NCI-H69 (cell line): ENCODE results near the gene NT5C2.
"Not testable (repeated sequence)": the region's sequence is repeated elsewhere in the genome, so short reads cannot be mapped to it uniquely, and the experiment has no call there.

ENCODE experiments used
- DNase-seq: peaks from one replicate; lab custom pipeline; 2025; lab: John Stamatoyannopoulos, UW

Gene NT5C2

DNA sequence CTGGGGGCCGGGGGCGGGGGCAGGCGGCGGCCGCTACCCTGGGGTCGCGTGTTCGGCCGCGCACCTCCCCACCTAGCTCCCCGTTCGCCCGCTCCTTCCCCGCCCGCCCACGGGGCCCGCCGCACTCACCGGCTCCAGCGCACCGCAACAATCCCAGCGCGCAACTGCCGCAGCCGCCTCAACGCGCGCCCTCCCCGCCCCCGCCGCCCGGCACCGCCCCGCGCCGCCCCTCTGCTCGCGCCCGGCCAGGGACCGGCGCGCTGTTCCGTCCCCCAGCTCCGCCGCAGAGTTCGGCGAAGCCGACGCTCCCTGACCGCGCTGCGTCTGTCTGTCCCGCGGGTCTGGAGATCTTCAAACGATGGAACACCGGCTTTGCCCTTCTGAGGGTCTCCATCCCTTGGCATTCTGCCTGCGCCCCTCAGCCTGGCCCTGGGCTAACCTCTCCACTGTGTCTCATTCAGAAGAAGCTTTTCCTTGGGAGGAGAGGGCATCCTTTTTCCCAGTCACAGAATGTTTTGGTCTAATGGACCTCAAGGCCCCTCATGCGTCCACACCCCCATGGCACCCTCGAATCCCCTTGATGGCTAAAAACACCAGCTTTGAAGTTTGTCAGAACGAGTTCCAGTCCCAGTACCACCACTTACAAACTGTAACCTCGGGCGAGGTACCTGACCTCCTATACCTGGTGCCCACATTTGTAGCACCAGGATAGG is at the start of gene NT5C2:
Gene NT5C2 (minus strand): TSS at position 166 of the 713 bp plus-strand sequence. CDS start 18,314 bp downstream, outside the sequence.
- peak; percentile 80 for DNase-seq

DNA sequence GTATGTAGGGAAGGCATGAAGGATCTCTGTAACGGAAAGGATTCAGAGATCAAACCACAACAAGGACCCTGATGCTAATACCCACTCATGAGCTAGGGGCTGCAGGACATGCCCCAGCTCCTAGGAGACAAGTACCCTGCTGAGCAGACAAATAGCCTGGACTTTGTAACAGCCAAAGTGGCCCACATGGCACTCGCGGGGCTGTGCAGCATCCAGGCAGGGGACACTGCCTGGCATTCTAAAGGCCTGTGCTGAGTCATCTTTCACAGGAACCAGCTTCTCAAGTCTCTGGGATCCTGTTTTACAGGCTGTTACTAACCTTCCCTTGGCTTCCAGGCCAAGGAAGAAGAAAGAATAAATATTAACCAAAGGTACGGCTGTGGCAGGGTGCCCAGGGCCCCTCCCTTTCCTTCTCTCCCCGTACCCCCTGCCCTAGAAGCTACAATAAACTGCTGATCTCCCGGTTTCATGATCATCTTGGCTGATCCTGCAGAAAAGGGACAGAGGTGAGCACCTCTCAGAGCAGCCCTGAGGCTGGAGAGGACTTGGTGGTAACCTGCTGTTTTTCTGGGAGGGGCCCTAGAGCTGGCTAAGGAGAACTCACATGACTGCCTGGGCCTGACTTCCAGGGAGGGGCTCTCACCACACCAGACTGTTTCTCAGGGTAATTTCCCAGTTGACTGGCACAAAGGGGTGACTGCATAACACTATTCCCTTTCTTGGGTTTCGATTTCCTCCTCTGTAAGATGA is 48.4 kb upstream of the NT5C2 start:
- DNase-seq: peak; percentile 30

DNA sequence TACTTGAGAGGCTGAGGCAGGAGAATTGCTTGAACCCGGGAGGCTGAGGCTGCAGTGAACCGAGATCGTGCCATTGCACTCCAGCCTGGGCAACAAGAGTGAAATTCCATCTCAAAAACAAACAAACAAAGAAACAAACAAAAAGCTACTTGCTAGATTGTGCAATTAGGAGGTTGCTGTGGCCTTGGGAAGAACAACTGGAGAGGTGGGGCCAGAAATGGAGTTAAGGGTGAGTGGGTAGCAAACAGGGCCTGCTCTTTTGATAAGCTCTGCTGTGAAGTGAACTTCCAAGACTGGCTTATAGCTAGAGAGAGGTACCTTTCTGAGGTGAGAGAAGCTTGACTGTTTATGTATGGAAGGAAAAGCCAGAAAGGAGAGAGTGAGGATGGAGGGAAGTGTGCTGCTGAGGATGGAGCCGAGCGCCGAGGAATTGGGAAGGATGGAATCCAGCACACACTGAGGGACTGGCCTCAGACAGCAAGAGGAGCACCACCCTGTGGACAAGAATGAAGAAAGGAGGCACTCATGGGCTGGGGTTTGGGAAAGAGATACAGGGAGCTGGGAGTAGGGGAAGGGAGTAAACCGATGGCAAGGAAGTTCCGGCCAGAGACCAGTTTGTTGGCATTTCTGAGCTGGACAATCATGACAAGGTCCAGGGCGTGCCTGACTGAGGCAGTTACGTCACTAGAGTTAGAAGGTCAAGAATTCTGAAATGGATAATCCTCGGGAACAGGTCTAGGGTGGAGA is 45.6 kb upstream of the NT5C2 start:
- DNase-seq: peak; percentile 20

DNA sequence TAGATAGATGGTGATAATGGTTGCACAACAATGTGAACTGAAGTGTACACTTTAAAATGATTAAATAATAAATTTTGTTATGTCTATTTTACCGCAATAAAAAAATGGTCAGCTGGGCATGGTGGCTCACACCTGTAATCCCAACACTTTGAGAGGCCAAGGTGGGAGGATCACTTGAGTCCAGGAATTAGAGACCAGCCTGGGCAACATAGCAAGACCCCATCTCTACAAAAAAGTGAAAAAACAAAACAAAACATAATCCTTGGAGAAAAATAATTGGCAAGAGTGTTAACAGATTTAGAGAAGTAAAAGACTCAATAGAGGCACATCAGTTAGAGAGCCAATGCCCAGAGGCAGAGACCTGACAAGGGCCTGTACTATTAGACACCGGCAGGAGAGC is 42.7 kb upstream of the NT5C2 start:
- DNase-seq: no peak

DNA sequence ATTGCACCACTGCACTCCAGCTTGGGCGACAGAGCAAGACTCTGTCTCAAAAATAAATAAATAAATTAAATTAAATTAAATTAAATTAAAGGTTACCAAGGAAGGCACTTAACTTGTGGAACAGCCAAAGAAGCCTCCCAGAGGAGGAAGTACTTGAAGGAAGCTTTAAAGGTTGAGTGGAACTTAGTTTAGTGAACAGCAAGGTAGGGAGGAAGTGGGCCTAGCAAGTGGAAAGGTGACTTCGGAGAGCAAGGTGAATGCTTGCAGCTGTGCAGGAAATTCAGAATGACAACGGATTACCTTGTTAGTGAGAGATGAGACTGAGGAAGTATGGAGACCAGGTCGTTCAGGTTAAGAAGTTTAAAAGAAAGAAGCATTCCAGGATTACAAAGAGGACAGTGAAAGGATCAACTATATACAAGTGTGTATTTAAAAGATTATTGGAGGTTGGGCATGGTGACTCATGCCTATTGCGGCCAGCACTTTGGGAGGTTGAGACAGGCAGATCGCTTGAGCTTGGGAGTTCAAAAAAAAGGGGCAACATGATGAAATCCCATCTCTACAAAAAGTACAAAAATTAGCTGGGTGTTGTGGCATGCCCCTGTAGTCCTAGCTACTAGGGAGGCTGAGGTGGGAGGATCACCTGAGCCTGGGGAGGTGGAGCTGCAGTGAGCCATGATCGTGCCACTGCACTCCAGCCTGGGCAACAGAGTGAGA is 39.9 kb upstream of the NT5C2 start:
- DNase-seq: no peak

DNA sequence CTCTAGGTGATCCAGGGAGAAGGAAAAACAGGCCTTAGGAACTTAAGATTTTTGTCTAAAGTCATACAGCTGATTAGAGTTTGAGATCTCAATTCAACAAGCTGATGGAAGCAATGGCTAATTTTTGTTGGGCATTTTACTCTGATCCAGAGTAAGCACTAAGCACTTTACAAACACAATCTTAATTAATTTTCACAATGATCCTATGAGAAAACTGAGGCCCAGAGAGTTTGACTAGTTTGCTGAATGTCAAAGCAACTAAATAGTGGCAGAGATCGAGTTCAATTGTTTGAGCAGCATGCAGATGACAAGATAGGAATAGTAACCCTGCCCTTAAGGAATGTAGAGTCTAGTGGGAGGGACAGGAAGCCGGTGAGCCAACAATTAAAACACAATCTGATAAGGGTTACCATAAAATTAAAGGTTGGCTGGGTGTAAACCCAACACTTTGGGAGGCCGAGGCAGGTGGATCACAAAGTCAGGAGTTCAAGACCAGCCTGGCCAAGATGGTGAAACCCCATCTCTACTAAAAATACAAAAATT is 39.1 kb upstream of the NT5C2 start:
- no peak for DNase-seq

DNA sequence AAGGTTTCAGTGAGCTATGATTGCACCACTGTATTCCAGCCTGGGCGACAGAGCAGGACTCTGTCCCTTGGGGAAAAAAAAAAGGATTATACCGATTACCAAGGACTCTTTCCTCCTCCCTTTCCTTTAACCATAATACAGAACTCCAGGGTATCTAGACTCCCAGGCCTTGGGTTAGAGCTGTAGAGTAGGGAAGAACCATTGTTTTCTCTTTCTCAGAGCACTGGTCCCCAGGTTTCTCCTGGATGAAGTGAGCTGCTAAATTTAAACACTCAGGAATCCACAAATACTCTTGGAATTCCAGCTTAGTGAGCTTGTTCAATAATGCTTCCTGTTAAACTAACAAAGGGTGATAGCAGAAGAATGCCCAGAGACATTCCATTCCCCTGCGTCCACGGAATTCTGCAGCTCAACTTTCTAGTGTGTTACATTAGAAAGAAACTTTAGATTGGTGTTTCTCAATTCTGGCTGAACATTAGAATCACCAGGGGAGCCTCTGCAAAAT is 38.0 kb upstream of the NT5C2 start:
- DNase-seq: no peak

DNA sequence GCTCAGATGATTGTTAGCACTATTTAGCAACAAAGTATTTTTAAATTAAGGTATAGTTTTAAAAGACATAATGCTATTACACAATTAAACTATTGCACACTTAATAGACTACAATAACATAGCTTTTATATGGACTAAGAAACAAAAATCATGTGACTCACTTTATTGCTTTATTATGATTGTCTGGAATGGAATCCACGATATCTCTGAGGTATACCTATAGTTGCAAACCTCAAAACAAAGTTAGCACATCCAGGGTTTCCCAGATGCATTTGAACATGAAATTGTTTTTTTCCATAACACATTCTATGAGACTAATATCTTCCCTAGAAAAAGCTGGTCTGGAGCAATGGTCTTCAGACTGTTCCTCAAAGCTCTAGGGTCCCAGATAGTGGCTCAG is 34.3 kb upstream of the NT5C2 start:
- no peak for DNase-seq

DNA sequence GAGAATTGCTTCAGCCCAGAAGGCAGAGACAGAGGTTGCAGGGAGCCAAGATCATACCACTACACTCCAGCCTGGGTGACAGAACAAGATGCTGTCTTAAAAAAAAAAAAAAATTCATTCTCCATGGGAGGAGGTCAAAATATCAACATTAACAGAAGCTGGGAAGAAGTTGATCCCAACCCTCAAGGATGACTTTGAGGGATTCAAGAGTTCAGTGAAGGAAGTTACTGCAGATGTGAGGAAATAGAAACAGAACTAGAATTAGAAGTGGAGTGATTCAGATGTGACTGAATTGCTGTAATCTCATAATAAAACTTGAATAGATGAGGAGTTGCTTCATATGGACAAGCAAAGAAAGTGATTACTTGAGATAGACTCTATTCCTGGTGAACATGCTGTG is 32.9 kb upstream of the NT5C2 start:
- DNase-seq: no peak

DNA sequence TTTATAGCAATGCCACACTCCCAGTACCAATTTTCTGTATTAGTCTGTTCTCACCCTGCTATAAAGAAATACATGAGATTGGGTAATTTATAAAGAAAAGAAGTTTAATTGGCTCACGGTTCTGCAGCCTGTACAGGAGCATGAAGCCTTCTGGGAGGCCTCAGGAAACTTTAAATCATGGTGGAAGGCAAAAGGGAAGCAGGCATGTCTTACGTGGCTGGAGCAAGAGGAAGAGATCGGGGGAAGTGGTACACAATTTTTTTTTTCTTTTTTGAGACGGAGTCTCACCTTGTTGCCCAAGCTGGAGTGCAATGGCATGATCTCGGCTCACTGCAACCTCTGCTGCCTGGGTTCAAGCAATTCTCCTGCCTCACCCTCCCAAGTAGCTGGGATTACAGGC is 31.6 kb upstream of the NT5C2 start:
- not testable (repeated sequence) for DNase-seq

DNA sequence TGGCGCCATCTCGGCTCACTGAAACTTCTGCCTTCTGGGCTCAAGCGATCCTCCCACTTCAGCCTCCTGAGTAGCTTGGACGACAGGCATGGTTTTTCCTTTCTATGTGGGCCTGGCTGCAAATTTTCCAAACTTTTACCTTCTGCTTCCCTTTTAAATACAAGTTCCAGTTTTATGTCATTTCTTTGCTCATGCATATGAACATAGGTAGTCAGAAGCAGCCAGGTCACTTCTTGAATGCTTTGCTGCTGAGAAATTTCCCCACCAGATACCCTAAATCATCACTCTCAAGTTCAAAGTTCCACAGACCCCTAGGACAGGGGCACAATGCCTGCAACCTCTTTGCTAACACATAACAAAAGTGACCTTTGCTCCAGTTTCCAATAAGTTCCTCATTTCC is 31.1 kb upstream of the NT5C2 start:
- DNase-seq: no peak

DNA sequence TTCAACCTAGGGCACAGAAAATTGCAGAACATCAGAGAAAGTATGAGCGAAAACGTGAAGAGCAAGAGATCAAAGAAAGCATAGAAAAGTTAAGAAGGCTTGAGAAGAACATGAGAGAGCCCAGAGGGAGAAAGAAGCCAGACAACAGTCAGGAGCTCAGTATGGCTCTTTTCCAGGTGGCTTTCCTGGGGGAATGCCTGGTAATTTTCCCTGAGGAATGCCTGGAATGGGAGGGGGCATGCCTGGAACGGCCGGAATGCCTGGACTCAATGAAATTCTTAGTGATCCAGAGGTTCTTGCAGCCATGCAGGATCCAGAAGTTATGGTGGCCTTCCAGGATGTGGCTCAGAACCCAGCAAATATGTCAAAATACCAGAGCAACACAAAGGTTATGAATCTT is 23.3 kb upstream of the NT5C2 start:
- DNase-seq: not testable (repeated sequence)

DNA sequence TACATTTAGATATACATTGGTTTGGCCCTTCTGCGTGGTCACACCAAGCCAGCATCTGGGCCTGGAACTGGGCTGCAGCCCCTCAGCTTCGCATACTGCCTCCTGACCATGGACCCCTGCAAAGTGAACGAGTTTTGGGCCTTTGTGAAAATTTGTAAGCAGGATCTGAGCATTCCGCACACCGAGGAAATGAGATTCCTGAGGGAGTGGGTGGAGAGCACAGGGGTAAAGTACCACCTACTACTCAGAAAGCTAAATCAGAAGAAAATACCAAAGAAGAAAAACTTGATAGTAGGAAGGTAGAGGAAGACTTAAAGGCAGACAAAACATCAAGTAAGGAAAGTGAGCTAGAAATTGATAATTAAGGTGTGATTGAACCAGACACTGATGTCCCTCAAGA is 22.5 kb upstream of the NT5C2 start:
- DNase-seq: no peak

DNA sequence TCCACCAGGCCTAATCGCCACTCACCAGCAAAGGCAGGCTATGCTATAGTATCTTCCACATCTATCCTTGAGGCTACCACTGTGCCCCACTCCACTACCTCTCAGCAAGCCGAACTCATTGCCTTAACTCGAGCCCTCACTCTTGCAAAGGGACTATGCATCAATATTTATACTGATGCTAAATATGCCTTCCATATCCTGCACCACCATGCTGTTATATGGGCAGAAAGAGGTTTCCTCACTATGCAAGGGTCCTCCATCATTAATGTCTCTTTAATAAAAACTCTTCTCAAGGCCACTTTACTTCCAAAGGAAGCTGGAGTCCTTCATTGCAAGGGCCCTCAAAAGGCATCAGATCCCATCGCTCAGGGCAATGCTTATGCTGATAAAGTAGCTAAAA is 17.2 kb upstream of the NT5C2 start:
- DNase-seq: not testable (repeated sequence)

DNA sequence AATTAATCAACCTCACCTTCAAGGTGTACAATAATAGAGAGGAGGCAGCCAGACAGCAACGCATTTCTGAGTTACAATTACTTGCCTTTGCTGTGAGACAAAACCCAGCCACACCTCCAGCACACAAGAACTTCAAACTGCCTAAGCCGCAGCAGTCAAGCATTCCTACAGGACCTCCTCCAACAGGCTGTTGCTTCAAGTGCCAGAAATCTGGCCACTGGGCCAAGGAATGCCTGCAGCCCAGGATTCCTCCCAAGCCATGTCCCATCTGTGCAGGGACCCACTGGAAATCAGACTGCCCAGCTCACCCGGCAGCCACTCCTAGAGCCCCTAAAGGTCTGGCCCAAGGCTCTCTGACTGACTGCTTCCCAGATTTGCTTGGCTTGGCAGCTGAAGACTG is 14.6 kb upstream of the NT5C2 start:
- DNase-seq: not testable (repeated sequence)

DNA sequence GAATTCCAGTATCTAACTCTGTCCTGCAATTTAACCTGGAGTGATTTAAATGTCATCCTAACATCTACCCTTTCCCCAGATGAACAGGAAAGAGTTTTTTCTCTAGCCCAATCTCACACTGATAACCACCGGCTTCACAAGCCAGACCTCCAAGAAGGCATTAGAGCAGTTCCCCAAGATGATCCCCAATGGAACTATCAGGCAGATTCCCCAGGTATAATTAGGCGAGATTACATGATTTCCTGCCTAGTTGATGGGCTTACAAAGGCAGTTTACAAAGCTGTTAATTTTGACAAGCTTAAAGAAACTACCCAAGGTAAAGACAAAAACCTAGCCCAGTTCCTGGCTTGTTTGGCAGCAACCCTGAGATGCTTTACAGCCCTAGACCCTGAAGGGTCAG is 14.1 kb upstream of the NT5C2 start:
- DNase-seq: no peak

DNA sequence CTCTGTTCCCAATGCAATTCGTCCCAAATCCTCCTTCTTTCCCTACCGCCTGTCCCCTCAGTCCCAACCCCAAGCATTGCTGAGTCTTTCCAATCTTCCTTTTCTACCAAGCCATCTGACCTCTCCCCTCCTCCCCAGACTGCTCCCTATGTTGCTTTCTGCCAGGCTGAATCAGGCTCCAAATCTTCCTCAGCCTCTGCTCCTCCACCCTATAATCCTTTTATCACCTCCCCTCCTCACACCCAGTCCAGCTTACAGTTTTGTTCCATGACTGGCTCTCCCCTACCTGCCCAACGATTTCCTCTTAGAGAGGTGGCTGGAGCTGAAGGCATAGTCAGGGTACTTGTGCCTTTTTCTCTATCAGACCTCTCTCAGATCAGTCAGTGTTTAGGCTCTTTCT is 13.6 kb upstream of the NT5C2 start:
- not testable (repeated sequence) for DNase-seq

DNA sequence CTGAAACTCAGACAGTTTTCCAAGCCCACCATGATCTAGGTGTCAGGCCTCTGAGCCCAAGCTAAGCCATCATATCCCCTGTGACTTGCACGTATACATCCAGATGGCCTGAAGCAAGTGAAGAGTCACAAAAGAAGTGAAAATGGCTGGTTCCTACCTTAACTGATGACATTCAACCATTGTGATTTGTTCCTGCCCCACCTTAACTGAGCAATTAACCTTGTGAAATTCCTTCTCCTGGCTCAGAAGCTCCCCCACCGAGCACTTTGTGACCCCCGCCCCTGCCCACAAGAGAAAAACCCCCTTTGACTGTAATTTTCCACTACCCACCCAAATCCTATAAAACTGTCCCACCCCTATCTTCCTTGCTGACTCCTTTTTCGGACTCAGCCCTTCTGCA is 12.3 kb upstream of the NT5C2 start:
- DNase-seq: not testable (repeated sequence)

DNA sequence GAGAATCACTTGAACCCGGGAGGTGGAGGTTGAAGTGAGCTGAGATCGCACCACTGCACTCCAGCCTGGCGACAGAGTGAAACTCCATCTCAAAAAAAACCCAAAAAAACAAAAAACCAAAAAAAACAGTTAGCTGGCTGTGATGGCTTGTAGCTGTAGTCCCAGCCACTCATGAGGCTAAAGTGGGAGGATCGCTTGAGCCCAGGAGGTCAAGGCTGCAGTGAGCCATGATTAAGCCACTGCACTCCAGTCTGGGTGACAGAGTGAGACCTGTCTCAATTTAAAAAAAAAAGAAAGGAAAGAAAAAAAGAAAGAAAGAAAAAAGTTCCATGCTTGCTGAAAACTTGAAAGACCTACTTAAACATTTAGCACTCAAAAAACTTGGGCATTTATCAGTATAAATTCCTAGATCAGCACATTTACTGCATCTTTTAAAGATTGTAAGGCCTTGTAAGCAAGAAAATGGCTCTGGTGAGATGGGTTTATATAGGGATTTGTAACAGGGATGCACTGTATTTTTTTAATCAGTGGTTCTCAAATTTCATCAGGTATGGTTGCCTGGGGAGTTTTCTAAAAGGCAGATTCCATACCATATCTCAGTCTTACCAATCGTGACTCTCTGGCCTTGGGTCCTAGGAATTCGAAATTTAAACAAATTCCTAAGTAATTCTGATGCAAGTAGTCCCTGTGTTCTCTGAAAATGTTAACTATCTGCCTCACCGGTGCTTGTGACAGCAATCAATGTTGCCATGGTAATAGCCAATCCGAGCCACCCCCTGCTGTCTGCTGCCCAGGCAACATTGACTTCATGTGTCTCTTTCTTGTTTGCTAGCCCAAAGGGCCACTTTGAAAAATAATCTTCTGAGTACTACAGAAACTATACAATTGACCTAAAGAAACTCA is 11.5 kb upstream of the NT5C2 start:
- peak; percentile 38 for DNase-seq

DNA sequence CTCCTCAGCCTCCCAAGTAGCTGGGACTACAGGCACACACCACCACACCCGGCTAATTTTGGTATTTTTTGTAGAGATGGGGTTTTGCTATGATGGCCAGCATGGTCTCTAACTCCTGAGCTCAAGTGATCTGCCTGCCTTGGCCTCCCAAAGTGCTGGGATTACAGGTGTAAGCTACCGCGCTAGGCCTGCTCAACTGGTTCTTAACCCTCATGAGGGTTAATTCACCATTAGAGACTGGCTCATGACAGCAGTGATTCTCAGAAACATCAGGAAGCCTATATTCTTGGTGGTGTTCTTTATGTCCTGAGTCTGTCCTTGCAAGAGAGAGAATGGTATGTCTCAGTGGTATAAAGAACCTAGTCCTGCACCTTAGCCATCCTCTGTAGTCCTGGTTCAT is 10.4 kb upstream of the NT5C2 start:
- DNase-seq: no peak

DNA sequence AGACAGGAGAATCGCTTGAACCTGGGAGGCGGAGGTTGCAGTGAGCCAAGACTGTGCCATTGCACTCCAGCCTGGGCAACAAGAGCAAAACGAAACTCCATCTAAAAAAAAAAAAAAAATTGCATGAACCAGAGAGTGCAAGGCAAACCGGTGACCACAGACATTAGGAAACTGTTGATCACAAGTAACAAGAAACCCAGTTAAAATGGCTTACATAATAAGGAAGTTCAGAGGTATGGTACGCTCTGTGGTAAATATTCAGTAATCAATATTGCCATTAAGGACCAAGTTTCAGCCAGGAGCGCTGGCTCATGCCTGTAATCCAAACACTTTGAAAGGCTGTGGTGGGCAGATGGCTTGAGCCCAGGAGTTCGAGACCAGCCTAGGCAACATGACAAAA is 9.2 kb upstream of the NT5C2 start:
- no peak for DNase-seq
